GM12801 (cell line): Measurements from ENCODE around the gene N4BP2L2.

Experiments used
- TF ChIP-seq, protein P1 (sequence below): IDR thresholded peaks from one replicate; pipeline ENCODE4 v1.5.1; 2011; ENCODE audit warnings: control low read depth; ENCODE audit not compliant: insufficient read length; ENCODE audit errors: extremely low read depth

N4BP2L2 gene

DNA sequence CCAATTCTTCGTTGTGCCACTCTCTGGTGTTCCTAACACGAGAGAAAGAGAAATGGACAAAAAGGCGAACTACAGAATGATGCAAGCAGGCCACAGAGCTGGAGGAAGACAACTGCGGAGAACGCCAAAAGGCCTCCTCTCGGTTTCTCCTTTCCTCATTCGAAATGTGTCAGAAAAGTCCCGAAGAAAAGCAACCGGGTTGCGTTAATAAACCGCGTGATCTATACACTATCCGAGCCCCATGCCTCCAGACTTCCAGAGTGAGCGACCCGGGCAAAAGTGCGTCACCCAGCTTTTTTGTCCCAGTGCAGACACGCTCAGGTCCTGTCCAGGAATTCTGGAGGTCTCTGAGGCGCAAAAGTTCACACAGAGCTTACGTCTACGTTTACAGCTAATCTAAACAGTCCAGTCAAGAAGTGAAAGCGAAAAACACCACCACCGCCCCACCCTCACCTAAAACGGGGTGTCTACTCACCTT, 413 bp downstream of the N4BP2L2 start:
- TF ChIP-seq, protein P1, sequence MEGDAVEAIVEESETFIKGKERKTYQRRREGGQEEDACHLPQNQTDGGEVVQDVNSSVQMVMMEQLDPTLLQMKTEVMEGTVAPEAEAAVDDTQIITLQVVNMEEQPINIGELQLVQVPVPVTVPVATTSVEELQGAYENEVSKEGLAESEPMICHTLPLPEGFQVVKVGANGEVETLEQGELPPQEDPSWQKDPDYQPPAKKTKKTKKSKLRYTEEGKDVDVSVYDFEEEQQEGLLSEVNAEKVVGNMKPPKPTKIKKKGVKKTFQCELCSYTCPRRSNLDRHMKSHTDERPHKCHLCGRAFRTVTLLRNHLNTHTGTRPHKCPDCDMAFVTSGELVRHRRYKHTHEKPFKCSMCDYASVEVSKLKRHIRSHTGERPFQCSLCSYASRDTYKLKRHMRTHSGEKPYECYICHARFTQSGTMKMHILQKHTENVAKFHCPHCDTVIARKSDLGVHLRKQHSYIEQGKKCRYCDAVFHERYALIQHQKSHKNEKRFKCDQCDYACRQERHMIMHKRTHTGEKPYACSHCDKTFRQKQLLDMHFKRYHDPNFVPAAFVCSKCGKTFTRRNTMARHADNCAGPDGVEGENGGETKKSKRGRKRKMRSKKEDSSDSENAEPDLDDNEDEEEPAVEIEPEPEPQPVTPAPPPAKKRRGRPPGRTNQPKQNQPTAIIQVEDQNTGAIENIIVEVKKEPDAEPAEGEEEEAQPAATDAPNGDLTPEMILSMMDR, result no peak

DNA sequence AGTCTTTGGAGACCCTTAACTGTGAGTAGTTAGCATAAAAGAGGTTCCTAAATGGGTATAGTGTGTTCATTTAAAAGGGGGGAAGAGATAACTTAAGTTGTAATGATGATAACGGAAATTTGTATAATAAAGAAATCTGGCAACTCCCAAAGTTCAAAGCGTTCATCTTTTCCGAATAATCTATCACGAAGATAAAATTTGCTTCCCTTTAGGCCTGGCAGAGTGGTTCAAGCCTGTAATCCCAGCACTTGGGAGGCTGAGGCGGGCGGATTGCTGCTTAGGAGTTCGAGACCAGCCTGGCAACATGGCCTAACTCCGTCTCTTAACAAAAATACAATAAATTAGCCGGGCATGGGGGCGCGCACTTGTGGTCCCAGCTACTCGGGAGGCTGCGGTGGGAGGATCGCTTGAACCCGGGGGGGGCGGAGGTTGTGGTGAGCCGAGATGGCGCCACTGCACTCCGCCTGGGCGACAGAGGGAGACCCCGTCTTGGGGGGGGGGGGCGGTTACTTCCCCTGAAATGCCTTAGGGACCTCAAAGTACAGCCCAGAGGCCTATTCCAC, 934 bp downstream of the N4BP2L2 start:
- TF ChIP-seq, protein P1, result no peak

DNA sequence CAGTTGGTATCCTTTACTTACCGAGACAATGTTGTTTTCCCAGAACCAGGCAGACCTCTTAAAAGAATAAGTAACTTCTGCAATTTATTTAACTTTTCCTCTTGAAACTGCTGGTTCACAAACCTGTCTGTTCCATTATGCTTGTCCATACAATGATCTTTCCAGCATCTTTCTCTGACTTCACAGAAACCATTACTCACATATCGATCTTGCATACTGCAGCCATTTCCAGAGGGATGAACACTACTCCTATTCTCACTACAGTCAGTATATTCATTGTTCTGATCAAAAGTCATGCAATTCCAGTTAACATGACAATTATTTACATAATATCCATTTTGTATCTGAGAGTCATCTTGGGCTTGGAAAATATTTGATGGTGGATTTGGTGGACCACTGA, 2.8 kb downstream of the N4BP2L2 start:
- TF ChIP-seq, protein P1, result no peak

DNA sequence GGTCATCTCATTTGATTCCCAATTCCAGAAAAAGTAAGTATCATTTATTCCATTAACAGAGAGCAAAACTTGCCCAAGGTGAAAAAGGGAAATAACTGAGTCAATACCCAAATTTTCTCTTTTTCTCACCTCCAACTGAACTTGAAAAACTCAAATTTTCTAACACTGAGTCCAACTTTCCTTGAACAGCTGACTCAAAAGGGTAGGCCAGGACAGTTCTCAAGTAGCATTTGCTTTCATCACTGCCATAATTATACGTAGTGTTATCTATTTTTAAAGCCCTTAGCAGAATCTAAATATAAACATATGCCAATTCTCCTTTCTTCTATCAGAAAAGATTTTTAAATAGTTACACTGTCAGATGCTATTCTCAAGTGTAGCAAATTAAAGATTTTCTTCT, 3.5 kb downstream of the N4BP2L2 start:
- TF ChIP-seq, protein P1, result no peak

DNA sequence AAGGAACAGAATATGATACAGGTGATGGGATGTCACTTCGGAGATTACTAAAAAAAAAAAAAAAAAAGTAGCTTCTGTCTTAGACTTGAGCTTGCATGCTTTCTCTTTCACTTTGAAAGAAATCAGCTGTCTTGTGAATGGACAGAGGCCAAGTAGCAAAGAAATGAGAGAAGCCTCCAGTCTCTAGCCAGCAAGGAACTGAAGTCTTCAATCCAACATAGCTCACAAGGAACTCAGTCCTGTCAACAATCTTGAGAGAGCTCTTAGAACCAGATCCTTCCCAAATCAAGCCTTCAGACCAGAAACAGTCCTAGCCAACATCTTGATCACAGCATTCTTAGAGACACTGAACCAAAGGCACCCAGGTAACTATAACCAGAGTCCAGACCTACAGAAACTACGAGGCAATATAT, 7.7 kb downstream of the N4BP2L2 start:
- TF ChIP-seq, protein P1, result no peak

DNA sequence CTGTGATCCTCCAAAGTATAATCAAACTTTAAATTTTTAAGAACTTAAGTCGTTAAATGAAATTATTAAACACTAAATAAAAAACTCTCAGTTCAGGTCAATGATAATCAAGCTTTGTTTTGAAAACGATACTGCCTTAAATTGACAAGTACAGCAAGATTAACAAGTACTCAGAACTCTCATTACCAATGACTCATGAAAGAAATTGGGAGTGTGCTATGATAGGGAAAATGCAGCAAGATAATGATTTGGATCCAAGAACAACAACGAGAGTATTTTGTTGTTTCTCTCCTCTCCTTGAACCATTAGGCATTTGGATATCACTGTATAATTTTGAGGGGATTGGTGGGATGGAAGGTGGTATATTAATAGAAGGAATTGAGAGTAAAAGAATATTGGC, 10.2 kb downstream of the N4BP2L2 start:
- TF ChIP-seq, protein P1, result no peak

DNA sequence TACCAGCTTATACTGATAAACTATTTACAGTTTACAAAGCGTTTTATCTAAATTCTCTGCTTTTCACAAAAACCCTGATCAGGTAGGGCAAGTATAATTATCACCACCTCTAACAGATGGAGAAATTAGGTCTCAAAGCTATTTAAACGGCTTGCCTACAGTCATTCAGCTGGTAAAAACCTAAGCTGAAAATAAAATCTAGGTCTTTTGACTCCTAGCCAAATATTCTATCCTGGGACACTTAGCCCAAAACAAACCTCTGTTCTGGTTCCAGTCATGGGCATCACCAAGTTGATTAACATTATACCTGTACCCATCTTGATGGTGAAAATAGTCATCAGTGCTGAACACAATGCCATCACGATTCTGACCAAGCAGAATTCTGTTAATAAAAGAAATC, 11.4 kb downstream of the N4BP2L2 start:
- TF ChIP-seq, protein P1, result no peak
